HEK293 (cell line): ENCODE measurements around the gene CRTC2.
A peak's percentile ranks its signal among the peaks of the same experiment; 100 is the strongest.

Source experiments
- CTCF ChIA-PET: fragments of 350-600 bp; formaldehyde crosslinking; extraction: SDS; loops from one replicate; lab custom pipeline; 2021; ENCODE audit warnings: antibody characterized with exemption; lab: Yijun Ruan, JAX
- POLR2A ChIA-PET: fragments of 300-600 bp; formaldehyde crosslinking; extraction: SDS; loops from one replicate; lab custom pipeline; 2020; ENCODE audit warnings: antibody characterized with exemption, inconsistent platforms; lab: Yijun Ruan, JAX
- H3K27ac ChIP-seq: fragments of 200-500 bp; sonication (Bioruptor generic); 2 replicates; pipeline ENCODE4 v1.5.1; 2014; ENCODE audit warnings: low read depth, low read length, control low read depth, inconsistent platforms; ENCODE audit errors: extremely low read depth
- H3K36me3 ChIP-seq, 2 experiments: fragments of 200-500 bp in 1 of 2; sonication (Bioruptor generic) in 1 of 2; 1 replicate in 1 of 2; 2 replicates in 1 of 2; pipeline ENCODE4 v1.5.1; 2014 to 2017; ENCODE audit warnings: inconsistent platforms in 2 of 2, low read length in 2 of 2; ENCODE audit not compliant: control insufficient read depth in 2 of 2, insufficient read depth in 1 of 2
- H3K4me1 ChIP-seq: fragments of 200-500 bp; sonication (Bioruptor generic); 2 replicates; pipeline ENCODE4 v1.5.1; 2014; ENCODE audit warnings: mild to moderate bottlenecking, low read length, inconsistent platforms; ENCODE audit not compliant: control insufficient read depth, insufficient read depth
- H3K4me3 ChIP-seq: 2 replicates; pipeline ENCODE4 v1.5.1; 2011; ENCODE audit warnings: low read depth, mild to moderate bottlenecking, control low read depth, low read length, moderate library complexity
- H3K9me3 ChIP-seq: fragments of 200-500 bp; sonication (Bioruptor generic); 2 replicates; pipeline ENCODE4 v1.5.1; 2014; ENCODE audit warnings: low read depth, low read length, inconsistent platforms; ENCODE audit not compliant: control insufficient read depth, insufficient read depth
- AEBP2 ChIP-seq: fragments of 450-650 bp; formaldehyde crosslinking; IDR thresholded peaks from 2 replicates; pipeline ENCODE4 v1.5.1; 2016; ENCODE audit warnings: missing biosample characterization, missing genetic modification characterization, borderline replicate concordance
- GLIS1 ChIP-seq: fragments of 450-650 bp; formaldehyde crosslinking; IDR thresholded peaks from 2 replicates; pipeline ENCODE4 v1.5.1; 2016; ENCODE audit warnings: missing biosample characterization, missing genetic modification characterization
- HIC1 ChIP-seq: fragments of 450-650 bp; formaldehyde crosslinking; IDR thresholded peaks from 2 replicates; pipeline ENCODE4 v1.5.1; 2016; ENCODE audit warnings: missing biosample characterization, missing genetic modification characterization
- INSM2 ChIP-seq: fragments of 450-650 bp; formaldehyde crosslinking; IDR thresholded peaks from 2 replicates; pipeline ENCODE4 v1.5.1; 2016; ENCODE audit warnings: missing biosample characterization, missing genetic modification characterization
- MEIS1 ChIP-seq: sonication (generic); formaldehyde crosslinking; IDR thresholded peaks from 2 replicates; pipeline ENCODE4 v1.8.1; 2022; ENCODE audit warnings: missing genetic modification reagents, mild to moderate bottlenecking, borderline replicate concordance
- OSR2 ChIP-seq: fragments of 450-650 bp; formaldehyde crosslinking; IDR thresholded peaks from 2 replicates; pipeline ENCODE4 v1.5.1; 2016; ENCODE audit warnings: missing biosample characterization, missing genetic modification characterization
- WT1 ChIP-seq: fragments of 450-650 bp; formaldehyde crosslinking; IDR thresholded peaks from 2 replicates; pipeline ENCODE4 v1.5.1; 2016; ENCODE audit warnings: missing biosample characterization, missing genetic modification characterization
- ZBTB26 ChIP-seq: fragments of 450-650 bp; formaldehyde crosslinking; optimal IDR thresholded peaks from 2 replicates; pipeline ENCODE3; 2016; ENCODE audit warnings: missing biosample characterization, mild to moderate bottlenecking, missing genetic modification characterization
- ZBTB48 ChIP-seq: fragments of 450-650 bp; formaldehyde crosslinking; IDR thresholded peaks from 2 replicates; pipeline ENCODE4 v1.5.1; 2016; ENCODE audit warnings: missing biosample characterization, missing genetic modification characterization
- ZBTB8A ChIP-seq: fragments of 450-650 bp; formaldehyde crosslinking; IDR thresholded peaks from 2 replicates; pipeline ENCODE4 v1.5.1; 2016; ENCODE audit warnings: missing biosample characterization, missing genetic modification characterization
- ZFHX2 ChIP-seq: fragments of 450-650 bp; formaldehyde crosslinking; conservative IDR thresholded peaks from 2 replicates; pipeline ENCODE4 v1.5.1; 2016; ENCODE audit warnings: missing biosample characterization, missing genetic modification characterization
- ZNF121 ChIP-seq: fragments of 450-650 bp; formaldehyde crosslinking; IDR thresholded peaks from 2 replicates; pipeline ENCODE4 v1.5.1; 2016; ENCODE audit warnings: missing biosample characterization, missing genetic modification characterization
- ZNF2 ChIP-seq: fragments of 450-650 bp; formaldehyde crosslinking; IDR thresholded peaks from 2 replicates; pipeline ENCODE4 v1.5.1; 2016; ENCODE audit warnings: missing biosample characterization, missing genetic modification characterization
- ZNF335 ChIP-seq: fragments of 450-650 bp; formaldehyde crosslinking; conservative IDR thresholded peaks from 2 replicates; pipeline ENCODE4 v1.5.1; 2016; ENCODE audit warnings: missing biosample characterization, missing genetic modification characterization
- ZNF366 ChIP-seq: fragments of 450-650 bp; formaldehyde crosslinking; conservative IDR thresholded peaks from 2 replicates; pipeline ENCODE4 v1.5.1; 2016; ENCODE audit warnings: missing biosample characterization, missing genetic modification characterization
- ZNF37A ChIP-seq: fragments of 450-650 bp; IDR thresholded peaks from 2 replicates; pipeline ENCODE4 v1.5.1; 2018; ENCODE audit warnings: missing biosample characterization, missing genetic modification characterization
- ZNF394 ChIP-seq: fragments of 450-650 bp; formaldehyde crosslinking; IDR thresholded peaks from 2 replicates; pipeline ENCODE4 v1.5.1; 2016; ENCODE audit warnings: missing biosample characterization, missing genetic modification characterization, mild to moderate bottlenecking, moderate library complexity, borderline replicate concordance
- ZNF488 ChIP-seq: fragments of 450-650 bp; formaldehyde crosslinking; IDR thresholded peaks from 2 replicates; pipeline ENCODE4 v1.5.1; 2016; ENCODE audit warnings: missing biosample characterization, missing genetic modification characterization
- ZNF530 ChIP-seq: fragments of 450-650 bp; formaldehyde crosslinking; IDR thresholded peaks from 2 replicates; pipeline ENCODE4 v1.5.1; 2016; ENCODE audit warnings: low read depth, missing biosample characterization, missing genetic modification characterization
- ZNF610 ChIP-seq: fragments of 450-650 bp; formaldehyde crosslinking; IDR thresholded peaks from 2 replicates; pipeline ENCODE4 v1.5.1; 2016; ENCODE audit warnings: missing biosample characterization, missing genetic modification characterization, borderline replicate concordance
- ZNF660 ChIP-seq: fragments of 450-650 bp; IDR thresholded peaks from 2 replicates; pipeline ENCODE4 v1.5.1; 2018; ENCODE audit warnings: missing biosample characterization, mild to moderate bottlenecking, missing genetic modification characterization
- ZNF704 ChIP-seq: fragments of 450-650 bp; formaldehyde crosslinking; IDR thresholded peaks from 2 replicates; pipeline ENCODE4 v1.5.1; 2016; ENCODE audit warnings: missing biosample characterization, missing genetic modification characterization
- ZSCAN5A ChIP-seq: fragments of 450-650 bp; formaldehyde crosslinking; IDR thresholded peaks from 2 replicates; pipeline ENCODE4 v1.5.1; 2016; ENCODE audit warnings: missing biosample characterization, missing genetic modification characterization

The CRTC2 gene

GRCh38 chr1:153946622-153947241 lies 11.7 kb downstream of the CRTC2 start, which contains the start of gene DENND4B (continued):
- TF ChIP-seq ZFHX2 (tag by site-specific recombination) = no peak
- 0 out of 2 replicates have a peak, but pooled peaks have one; percentile 10 for TF ChIP-seq ZNF366 (tag by site-specific recombination)
- TF ChIP-seq WT1 (tag by site-specific recombination) = no peak
- TF ChIP-seq ZNF704 (tag by site-specific recombination) = no peak
- no peak for TF ChIP-seq ZNF121 (tag by site-specific recombination)
- no peak for TF ChIP-seq ZNF488 (tag by site-specific recombination)
- peak; percentile 75; the same call in 1 of the 2 replicates for TF ChIP-seq ZNF660 (tag by site-specific recombination)
- no peak for TF ChIP-seq ZNF2 (tag by site-specific recombination)

- CTCF ChIA-PET = interaction anchor here (0.6 to 2.5 kb wide), 26 partner anchors 8 to 156 kb away, joined by 3 to 13 read pairs (median 5); partner anchors contain the start of genes RAB13 and SLC39A1
- Histone ChIP-seq H3K4me3 (peak overlapping the region; percentile 74), H3K4me1 (no peaks in the 10 kb centered on the region), H3K27ac (peak overlapping the region; percentile 91), H3K9me3 (no peaks in the 10 kb centered on the region), H3K36me3 (peaks cover 7 to 67% of the 10 kb centered on the region in 2 experiments; a peak in 2 of 3 replicates)
- POLR2A ChIA-PET = interaction anchor here (0.6 to 4.3 kb wide), 12 partner anchors 10 to 143 kb away, joined by 4 to 36 read pairs (median 10); partner anchors contain the start of genes CREB3L4, CRTC2, GATAD2B and JTB
- TF ChIP-seq ZBTB26 (tag by site-specific recombination) (peak; percentile 98), ZNF610 (tag by site-specific recombination) (peak; percentile 54; the same call in 1 of the 2 replicates), ZBTB48 (tag by site-specific recombination) (peak; percentile 52; the same call in 1 of the 2 replicates), OSR2 (peak; percentile 64), ZNF530 (tag by site-specific recombination) (no peak), AEBP2 (tag by site-specific recombination) (no peak), GLIS1 (tag by site-specific recombination) (peak; percentile 98), ZBTB8A (tag by site-specific recombination) (peak; percentile 89), ZSCAN5A (tag by site-specific recombination) (0 out of 2 replicates have a peak, but pooled peaks have one; percentile 22), ZNF394 (tag by site-specific recombination) (peak; percentile 43; the same call in 1 of the 2 replicates), ZNF37A (tag by site-specific recombination) (no peak), HIC1 (tag by site-specific recombination) (peak; percentile 94), MEIS1 (CRISPR knock-in tag) (no peak), INSM2 (tag by site-specific recombination) (0 out of 2 replicates have a peak, but pooled peaks have one; percentile 10), ZNF335 (tag by site-specific recombination) (peak; percentile 97)
Observed at GRCh38 chr1:153945795-153946621, 12.4 kb downstream of the CRTC2 start.
